ENCODE measurements around the gene MBLAC1.

Gene MBLAC1

GRCh38 chr7:100126931-100127865 lies at the start of gene MBLAC1:
TSS of gene MBLAC1 (plus strand) at chr7:100126967. CDS start at chr7:100127396, 429 bp downstream.
- in situ Hi-C loops (cut with MboI; ENCODE audit: low sequenced_read_pairs): no loop called here

GRCh38 chr7:100077205-100077604 lies 49.6 kb upstream of the MBLAC1 start:
- in situ Hi-C loops (cut with MboI; ENCODE audit: low sequenced_read_pairs): no loop called here

DNA sequence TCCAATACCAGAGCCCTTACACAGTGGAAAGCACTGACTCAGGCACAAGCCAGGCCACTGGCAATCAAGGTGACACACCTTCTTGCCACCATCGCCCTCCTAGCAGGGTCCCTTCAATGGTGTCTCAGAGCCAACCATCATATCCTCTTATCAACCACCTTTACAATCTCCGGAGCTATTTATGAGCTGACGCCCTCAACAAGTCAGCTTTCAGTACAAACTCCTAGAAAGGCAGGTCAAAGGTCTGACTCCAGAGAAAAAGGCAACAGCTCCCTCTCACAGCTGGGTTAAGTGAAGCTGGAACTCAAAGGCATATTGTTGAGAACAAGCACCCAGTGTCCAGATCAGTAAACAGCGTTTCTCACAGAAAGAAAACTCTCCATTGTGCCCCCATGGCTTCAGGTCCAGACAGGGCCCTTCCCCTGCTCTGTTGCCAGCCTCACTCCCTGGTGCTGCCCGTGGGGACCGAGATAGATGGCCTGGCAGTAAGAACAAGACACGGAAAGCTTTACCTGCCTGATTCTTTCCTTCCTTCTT lies 47.7 kb upstream of the MBLAC1 start:
- in situ Hi-C loops (cut with MboI; ENCODE audit: low sequenced_read_pairs): no loop called here

GRCh38 chr7:100080907-100081534 lies 45.7 kb upstream of the MBLAC1 start:
- in situ Hi-C loops (cut with MboI; ENCODE audit: low sequenced_read_pairs): no loop called here

DNA sequence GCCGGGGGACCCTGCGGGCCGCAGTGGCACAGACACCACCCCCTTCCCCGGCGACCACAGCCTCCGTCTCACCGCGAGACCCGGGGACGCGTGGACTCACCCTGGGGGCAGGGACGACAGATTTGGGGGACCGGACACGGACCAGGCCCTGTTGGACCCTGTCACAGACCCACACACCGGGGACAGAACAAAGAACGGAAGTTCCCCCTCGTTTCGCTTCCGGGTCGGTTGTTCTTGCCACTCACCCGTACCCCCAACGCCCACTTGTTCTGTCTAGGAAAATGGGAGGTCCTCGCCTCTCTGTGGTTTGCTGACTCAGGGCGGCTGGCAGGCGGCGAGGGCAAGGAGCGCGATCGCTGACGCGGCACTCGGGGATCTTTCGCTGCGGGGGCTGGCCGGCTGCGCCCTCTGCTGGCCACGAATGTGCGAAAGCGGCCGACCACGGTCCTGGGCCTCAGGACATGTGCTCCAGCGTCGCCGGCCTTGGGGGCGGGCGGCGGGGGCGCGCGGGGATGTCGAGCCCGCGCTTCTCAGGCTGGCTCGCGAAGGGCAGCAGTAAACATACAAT lies 45.1 kb upstream of the MBLAC1 start, which contains the start of gene ZNF3:
Gene ZNF3, minus strand, starts transcription at position 189 of the 568 bp plus-strand sequence. CDS start 4,366 bp downstream, outside the sequence.
- in situ Hi-C loops (cut with MboI; ENCODE audit: low sequenced_read_pairs): no loop called here

GRCh38 chr7:100082978-100083377 lies 43.8 kb upstream of the MBLAC1 start:
- in situ Hi-C loops (cut with MboI; ENCODE audit: low sequenced_read_pairs): no loop called here

GRCh38 chr7:100085515-100085914 lies 41.3 kb upstream of the MBLAC1 start:
- in situ Hi-C loops (cut with MboI; ENCODE audit: low sequenced_read_pairs): no loop called here

GRCh38 chr7:100087055-100087750 lies 39.6 kb upstream of the MBLAC1 start:
- in situ Hi-C loops (cut with MboI; ENCODE audit: low sequenced_read_pairs): no loop called here

DNA sequence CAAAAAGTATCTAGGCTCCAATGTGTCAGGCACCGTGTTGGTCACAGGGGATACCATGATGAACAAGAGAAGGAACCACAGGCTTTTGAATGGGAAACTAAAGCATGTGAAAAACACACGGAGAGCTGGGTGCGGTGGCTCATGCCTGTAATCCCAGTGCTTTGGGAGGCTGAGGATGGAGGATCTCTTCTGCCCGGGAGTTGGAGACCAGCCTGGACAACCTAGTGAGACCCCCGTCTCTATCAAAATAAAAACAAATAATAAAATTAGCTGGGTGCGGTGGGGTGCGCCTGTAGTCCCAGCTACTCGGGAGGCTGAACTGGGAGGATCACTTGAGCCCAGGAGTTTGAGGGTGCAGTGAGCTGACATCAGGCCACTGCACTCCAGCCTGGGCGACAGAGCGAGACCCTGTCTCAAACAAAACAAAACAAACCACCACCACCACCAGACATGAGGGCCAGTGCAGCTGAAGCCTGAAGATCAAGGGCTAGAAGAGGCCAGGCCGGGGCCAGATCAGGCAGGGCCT lies 38.6 kb upstream of the MBLAC1 start:
- in situ Hi-C loops (cut with MboI; ENCODE audit: low sequenced_read_pairs): no loop called here

- in situ Hi-C loops (cut with MboI; ENCODE audit: low sequenced_read_pairs): no loop called here
Measured at GRCh38 chr7:100088621-100089457, 37.9 kb upstream of the MBLAC1 start, which contains the start of gene COPS6. TSS of gene COPS6 (plus strand) at chr7:100088969. CDS start at chr7:100088991, 22 bp downstream.

GRCh38 chr7:100089458-100090196 lies 37.1 kb upstream of the MBLAC1 start:
- in situ Hi-C loops (cut with MboI; ENCODE audit: low sequenced_read_pairs): no loop called here

- in situ Hi-C loops (cut with MboI; ENCODE audit: low sequenced_read_pairs): no loop called here
Measured at GRCh38 chr7:100090527-100091410, 36.0 kb upstream of the MBLAC1 start.

DNA sequence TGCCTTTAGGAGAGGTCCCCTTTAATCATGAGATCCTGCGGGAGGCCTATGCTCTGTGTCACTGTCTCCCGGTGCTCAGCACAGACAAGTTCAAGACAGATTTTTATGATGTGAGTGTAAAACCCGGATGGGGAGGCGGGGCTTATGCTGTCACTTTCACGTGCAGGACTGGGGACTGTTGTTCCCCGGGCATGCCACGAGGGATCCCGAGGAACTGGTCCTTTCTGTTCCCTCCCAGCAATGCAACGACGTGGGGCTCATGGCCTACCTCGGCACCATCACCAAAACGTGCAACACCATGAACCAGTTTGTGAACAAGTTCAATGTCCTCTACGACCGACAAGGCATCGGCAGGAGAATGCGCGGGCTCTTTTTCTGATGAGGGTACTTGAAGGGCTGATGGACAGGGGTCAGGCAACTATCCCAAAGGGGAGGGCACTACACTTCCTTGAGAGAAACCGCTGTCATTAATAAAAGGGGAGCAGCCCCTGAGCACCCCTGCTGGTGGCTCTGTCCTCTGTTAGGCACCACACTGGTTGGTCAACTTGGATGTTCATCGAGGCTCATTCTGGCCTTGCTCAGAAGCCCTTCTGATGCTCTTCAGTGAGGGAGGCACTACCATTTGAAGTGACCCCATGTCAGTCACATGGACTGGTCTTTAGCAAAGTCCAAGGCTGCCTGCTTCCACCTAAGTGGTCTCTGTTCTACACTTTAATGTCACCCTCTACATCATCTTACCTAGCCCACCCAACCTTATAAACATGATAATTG lies 35.2 kb upstream of the MBLAC1 start:
- in situ Hi-C loops (cut with MboI; ENCODE audit: low sequenced_read_pairs): no loop called here

DNA sequence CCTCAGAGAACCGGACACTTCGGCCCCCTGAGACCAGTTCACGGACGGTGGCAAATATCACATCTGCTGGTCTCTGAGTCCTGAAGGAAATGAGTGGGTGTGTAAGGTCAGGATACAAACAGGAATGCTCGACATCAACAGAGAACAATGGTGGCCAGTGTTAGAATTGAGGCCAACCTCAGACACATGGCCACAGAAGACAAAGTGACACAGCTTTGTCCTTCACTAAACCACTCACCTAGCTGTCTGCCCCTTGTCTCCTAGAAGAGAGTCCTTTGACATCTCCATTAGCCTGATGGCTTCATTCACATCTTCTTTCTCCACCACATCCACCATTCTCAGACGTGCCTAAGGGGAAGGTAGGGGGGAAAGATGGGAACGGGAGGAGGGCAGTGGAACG lies 33.7 kb upstream of the MBLAC1 start:
- in situ Hi-C loops (cut with MboI; ENCODE audit: low sequenced_read_pairs): no loop called here

DNA sequence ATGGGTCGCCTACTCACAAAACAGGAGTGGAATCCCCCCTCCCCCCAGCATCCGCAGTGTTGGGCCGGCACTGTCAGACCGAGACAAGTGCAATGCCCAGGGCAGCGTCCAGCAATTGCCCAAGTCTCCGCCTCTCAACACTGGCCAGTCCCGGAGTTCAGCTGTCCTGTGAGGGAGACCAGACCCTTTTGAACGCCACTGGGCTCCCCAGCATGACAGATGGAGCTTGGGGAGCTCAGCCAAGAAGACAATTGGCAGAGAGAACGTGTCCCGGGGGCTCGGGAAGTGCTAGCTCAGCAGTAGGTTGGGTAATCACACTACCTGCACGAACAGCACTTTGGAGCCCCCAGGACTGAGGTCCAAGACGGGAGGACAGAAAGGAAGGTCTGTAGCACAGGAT lies 33.3 kb upstream of the MBLAC1 start:
- in situ Hi-C loops (cut with MboI; ENCODE audit: low sequenced_read_pairs): no loop called here

DNA sequence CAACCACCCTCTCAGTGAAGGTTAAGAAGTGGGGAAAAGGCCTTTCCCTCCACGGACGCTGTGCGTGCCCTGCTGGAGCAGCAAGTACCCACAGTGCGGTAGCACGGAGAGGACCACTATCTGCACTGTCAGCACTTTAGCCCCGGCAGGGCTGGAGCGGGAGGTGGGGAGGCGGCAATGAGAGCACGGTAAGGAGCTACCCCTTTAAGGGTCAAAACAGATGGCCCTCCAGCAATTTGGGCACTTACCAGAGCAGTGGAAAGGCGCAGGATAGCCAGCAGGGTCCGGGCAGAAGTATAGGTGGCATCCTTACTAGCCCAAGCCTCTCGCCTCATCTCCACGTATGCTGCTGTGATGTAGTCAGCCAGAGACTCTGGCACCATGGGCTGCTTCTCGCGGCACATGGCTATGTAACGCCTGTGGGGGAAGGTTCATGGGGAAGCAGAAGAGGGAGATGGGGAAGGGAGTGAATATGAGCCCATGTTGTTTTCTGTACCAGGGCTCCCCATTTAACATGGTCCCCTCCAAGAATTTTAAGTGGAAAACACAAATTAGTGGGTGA lies 32.8 kb upstream of the MBLAC1 start:
- in situ Hi-C loops (cut with MboI; ENCODE audit: low sequenced_read_pairs): no loop called here

DNA sequence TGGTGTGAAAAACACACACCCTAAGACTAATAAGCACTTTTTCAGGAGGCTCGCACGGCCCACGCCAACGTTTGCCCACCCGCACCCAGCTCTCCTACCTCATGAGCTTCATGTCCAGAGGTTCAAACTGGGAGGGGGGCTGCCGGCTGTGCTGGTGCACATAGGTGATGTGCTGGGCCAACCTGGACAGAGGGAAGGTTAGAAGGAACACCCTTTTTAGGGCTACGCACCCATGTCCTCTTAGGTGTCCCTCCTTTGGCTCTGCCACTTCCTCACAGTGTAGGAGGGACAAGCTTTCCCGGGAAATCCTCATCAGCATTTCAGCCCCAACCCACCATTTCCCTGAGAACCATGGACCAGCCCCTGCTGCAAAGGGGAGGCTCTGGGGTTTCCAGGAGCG lies 31.5 kb upstream of the MBLAC1 start:
- in situ Hi-C loops (cut with MboI; ENCODE audit: low sequenced_read_pairs): no loop called here

Data from hTERT RPE-1 (cell line).